Activated T-cell treated with anti-CD3 and anti-CD28 coated beads for 4 hours (primary cell): ENCODE measurements around the gene RGP1.

Experiments
- DNase-seq: peaks from one replicate; pipeline ENCODE4 v3.0.0-alpha.2; 2020

Gene RGP1

GRCh38 chr9:35723908-35724307, 25.2 kb upstream of the RGP1 start:
- DNase-seq: no peak

- DNase-seq: no peak
These were observed 23.7 kb upstream of the RGP1 start for GRCh38 chr9:35725362-35725761.

- no peak for DNase-seq
These were observed 22.2 kb upstream of the RGP1 start for GRCh38 chr9:35726931-35727330.

- no peak for DNase-seq
These were observed 21.4 kb upstream of the RGP1 start for GRCh38 chr9:35727676-35728040.

- DNase-seq: no peak
These were observed 20.8 kb upstream of the RGP1 start for GRCh38 chr9:35728041-35728971.

GRCh38 chr9:35729101-35729500, 20.0 kb upstream of the RGP1 start:
- DNase-seq: no peak

- no peak for DNase-seq
These were observed 19.2 kb upstream of the RGP1 start for GRCh38 chr9:35729700-35730485.

GRCh38 chr9:35730486-35730854, 18.6 kb upstream of the RGP1 start:
- no peak for DNase-seq

- DNase-seq: no peak
These were observed 17.5 kb upstream of the RGP1 start for GRCh38 chr9:35731415-35732184.

- peak; percentile 90 for DNase-seq
These were observed 16.8 kb upstream of the RGP1 start, which contains the start of the genes CREB3 and TLN1 for GRCh38 chr9:35732185-35732799. CREB3 (plus strand) TSS chr9:35732666; CDS start chr9:35732773, 107 bp downstream. TLN1 (minus strand) TSS chr9:35732195; CDS start chr9:35725694, 6,501 bp downstream.

GRCh38 chr9:35732800-35733541, 16.1 kb upstream of the RGP1 start:
- DNase-seq: no peak

GRCh38 chr9:35734096-35734495, 15.0 kb upstream of the RGP1 start:
- no peak for DNase-seq

GRCh38 chr9:35736201-35736633, 12.9 kb upstream of the RGP1 start:
- peak; percentile 56 for DNase-seq

- no peak for DNase-seq
These were observed 11.9 kb upstream of the RGP1 start for GRCh38 chr9:35737143-35737542.

GRCh38 chr9:35738186-35738585, 10.9 kb upstream of the RGP1 start:
- no peak for DNase-seq

- no peak for DNase-seq
These were observed 10.2 kb upstream of the RGP1 start for GRCh38 chr9:35738924-35739323.

GRCh38 chr9:35740243-35740642, 8.8 kb upstream of the RGP1 start:
- no peak for DNase-seq

- DNase-seq: no peak
These were observed 7.3 kb upstream of the RGP1 start for GRCh38 chr9:35741740-35742139.

GRCh38 chr9:35743452-35743851, 5.6 kb upstream of the RGP1 start:
- no peak for DNase-seq

GRCh38 chr9:35743880-35744518, 5.1 kb upstream of the RGP1 start:
- no peak for DNase-seq

GRCh38 chr9:35745569-35745968, 3.5 kb upstream of the RGP1 start:
- no peak for DNase-seq
